ENCODE measurements around the gene PTGR3. TPM values are rescaled to one million over a fixed set of nuclear protein-coding genes. Genes with fewer than 3 reads are reported as not detected.

The PTGR3 gene
- total RNA-seq, 2 experiments from 2014 or later: 14.4 to 23.3 TPM

DNA sequence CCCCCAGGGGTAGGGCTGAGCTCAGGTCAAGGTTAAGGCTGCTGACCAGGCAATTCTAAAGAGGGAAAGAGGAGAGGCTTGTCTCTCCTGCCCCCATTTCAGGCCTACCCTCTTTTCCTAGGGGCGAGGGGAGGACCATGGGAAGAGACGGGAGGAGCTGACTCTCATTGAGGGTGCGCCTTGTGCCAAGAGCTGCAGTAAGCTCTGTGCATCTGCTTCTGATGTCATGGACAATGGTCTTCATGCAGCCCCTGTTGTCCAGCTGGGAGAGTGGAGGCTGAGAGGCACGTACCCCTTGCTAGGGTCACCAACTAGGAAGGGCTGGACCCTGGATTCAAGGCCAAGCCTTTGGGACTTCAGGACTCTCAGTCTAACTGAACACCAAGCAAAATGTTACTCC lies 45.2 kb downstream of the PTGR3 start:
- H3K36me3 Mint-ChIP-seq (ENCODE audit: low read depth): no peaks in the 10 kb centered on the region
- DNase-seq: no peak
- H3K9me3 Mint-ChIP-seq (ENCODE audit: low read depth): no peaks in the 10 kb centered on the region
- H3K4me3 Mint-ChIP-seq: no peak overlapping the region
- H3K27ac Mint-ChIP-seq: no peak overlapping the region
- ChIA-PET CTCF (interaction anchor here (0.6 to 0.9 kb wide), 3 partner anchors 12 to 508 kb away, joined by 3 read pairs; no protein-coding TSS in a partner anchor), POLR2A (no interaction called here)
- intact Hi-C loops (cut with DNase I, micrococcal nuclease): no loop called here
- H3K4me1 Mint-ChIP-seq: peaks cover 6% of the 10 kb centered on the region
- ATAC-seq: no peak
- peaks cover 7% of the 10 kb centered on the region for H3K27me3 Mint-ChIP-seq

GRCh38 chr18:75162978-75163377 lies 46.0 kb downstream of the PTGR3 start:
- Mint-ChIP-seq H3K27ac (no peak overlapping the region), H3K36me3 (ENCODE audit: low read depth) (no peaks in the 10 kb centered on the region), H3K4me3 (no peak overlapping the region), H3K4me1 (peaks cover 6% of the 10 kb centered on the region), H3K27me3 (peaks cover 7% of the 10 kb centered on the region), H3K9me3 (ENCODE audit: low read depth) (no peaks in the 10 kb centered on the region)
- intact Hi-C loops (cut with DNase I, micrococcal nuclease): no loop called here
- ATAC-seq (no peak), DNase-seq (no peak)
- ChIA-PET CTCF (no interaction called here), POLR2A (no interaction called here)

DNA sequence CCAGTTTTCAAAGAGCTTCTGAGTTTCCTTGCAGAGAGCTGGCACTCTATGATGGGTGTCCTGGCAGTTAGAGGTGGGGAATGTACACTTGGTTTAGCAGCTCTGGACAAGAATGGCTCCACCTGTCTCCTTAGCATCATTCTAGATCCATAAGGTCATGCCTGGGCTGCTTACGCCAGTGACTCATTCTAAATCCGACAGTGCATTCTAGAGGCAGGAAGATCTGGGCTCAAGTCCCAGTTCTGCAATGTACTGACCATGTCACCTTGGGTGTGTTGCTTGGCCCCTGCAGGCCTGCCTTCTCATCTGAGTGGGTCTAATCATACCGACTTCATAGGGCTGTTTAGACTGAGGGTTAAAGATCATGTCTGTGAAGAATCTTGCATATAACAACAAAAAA lies 46.5 kb downstream of the PTGR3 start:
- Mint-ChIP-seq H3K4me1 (peaks cover 6% of the 10 kb centered on the region), H3K36me3 (ENCODE audit: low read depth) (no peaks in the 10 kb centered on the region), H3K9me3 (ENCODE audit: low read depth) (no peaks in the 10 kb centered on the region), H3K27ac (no peak overlapping the region), H3K4me3 (no peak overlapping the region), H3K27me3 (peaks cover 7% of the 10 kb centered on the region)
- intact Hi-C loops (cut with DNase I, micrococcal nuclease): no loop called here
- no peak for DNase-seq
- ChIA-PET CTCF (no interaction called here), POLR2A (no interaction called here)
- no peak for ATAC-seq

DNA sequence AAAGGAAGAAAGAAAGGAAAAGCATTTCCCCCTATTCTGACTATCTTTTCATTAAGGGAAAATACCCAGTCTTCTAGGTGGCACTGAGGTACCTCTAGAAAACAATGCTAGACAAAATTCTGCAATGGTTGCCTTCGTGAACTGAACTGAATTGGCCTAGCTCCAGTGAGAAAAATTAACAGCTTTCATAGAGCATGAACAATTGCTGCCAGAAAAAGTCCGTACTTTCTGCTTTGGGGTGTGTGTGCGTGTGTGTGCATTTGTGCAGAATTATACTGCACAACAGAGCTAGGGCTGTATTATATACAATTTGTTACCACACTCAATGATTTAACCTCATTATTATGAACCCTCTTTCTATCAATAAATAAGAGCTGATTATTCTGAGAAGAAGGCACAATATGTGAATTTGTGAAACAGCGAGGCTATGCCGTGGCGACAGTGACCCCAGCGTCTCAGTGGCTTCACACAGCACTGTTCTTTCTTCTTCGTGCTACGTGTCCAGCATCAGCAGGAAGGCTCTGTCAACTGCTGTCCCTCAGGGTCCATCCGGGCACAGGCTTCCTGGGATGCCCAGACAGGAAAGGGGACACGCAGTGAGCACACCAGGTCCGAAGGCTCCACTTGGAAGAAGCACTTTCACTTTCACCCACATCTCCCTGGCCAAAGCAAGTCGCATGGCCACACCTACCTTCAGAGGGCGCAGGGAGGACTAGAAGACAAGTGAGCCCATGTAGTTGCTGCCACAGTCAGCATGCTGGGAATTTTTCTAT lies 47.5 kb downstream of the PTGR3 start:
- Mint-ChIP-seq H3K4me3 (peak overlapping the region; percentile 66), H3K36me3 (ENCODE audit: low read depth) (no peaks in the 10 kb centered on the region), H3K4me1 (peaks cover 6% of the 10 kb centered on the region), H3K9me3 (ENCODE audit: low read depth) (no peaks in the 10 kb centered on the region), H3K27ac (peak overlapping the region; percentile 30), H3K27me3 (no peaks in the 10 kb centered on the region)
- DNase-seq (peak; percentile 24), ATAC-seq (peak; percentile 64)
- ChIA-PET POLR2A (interaction anchor here (0.5 kb wide), 1 partner anchor 183 kb away, joined by 4 read pairs; no protein-coding TSS in a partner anchor), CTCF (no interaction called here)
- intact Hi-C loops (cut with DNase I, micrococcal nuclease): no loop called here

- no peaks in the 10 kb centered on the region for H3K27me3 Mint-ChIP-seq
- ChIA-PET CTCF (no interaction called here), POLR2A (no interaction called here)
- H3K36me3 Mint-ChIP-seq (ENCODE audit: low read depth): no peaks in the 10 kb centered on the region
- no peaks in the 10 kb centered on the region for H3K9me3 Mint-ChIP-seq (ENCODE audit: low read depth)
- H3K4me3 Mint-ChIP-seq: no peak overlapping the region
- peaks cover 6% of the 10 kb centered on the region for H3K4me1 Mint-ChIP-seq
- no peak overlapping the region for H3K27ac Mint-ChIP-seq
- intact Hi-C loops (cut with DNase I, micrococcal nuclease): no loop called here
- ATAC-seq: no peak
- no peak for DNase-seq
Measured at GRCh38 chr18:75160364-75160763, 48.6 kb downstream of the PTGR3 start.

DNA sequence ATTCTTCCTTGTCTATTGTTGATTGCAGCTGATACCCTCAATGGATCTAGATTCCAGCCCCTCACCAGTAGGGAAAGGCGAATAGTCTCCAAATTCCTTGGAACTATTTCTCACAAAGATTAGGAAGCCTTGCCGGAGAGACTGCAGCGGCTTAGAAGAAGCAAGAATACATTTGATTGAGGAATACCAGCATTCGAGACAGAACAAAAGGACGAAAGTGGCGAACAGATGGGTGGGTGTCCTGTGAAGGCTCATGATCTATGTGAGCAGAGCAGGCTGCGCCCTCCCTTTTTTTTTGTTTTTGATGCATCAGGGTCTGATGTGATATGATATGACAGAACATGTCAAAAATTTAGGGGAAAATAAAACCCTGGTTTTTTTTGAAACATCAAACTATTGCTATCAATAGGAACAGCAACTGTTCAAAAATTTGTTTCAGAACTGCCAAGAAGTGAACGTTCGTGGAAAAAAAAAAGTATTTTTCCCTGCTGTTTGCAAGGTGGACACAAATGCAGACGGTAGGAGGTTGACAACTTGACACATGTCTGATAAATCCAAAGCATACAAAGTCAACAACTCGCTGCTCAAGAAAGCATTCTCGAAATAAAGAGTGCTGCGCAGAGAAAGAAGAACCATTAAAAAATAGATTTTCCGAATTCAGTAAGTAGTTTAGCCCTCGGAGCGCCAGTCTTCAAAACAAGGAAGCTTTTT lies 49.1 kb downstream of the PTGR3 start:
- H3K9me3 Mint-ChIP-seq (ENCODE audit: low read depth): no peaks in the 10 kb centered on the region
- H3K27me3 Mint-ChIP-seq: no peaks in the 10 kb centered on the region
- intact Hi-C loops (cut with DNase I, micrococcal nuclease): no loop called here
- ATAC-seq (no peak), DNase-seq (no peak)
- ChIA-PET CTCF (no interaction called here), POLR2A (no interaction called here)
- peaks cover 6% of the 10 kb centered on the region for H3K4me1 Mint-ChIP-seq
- H3K27ac Mint-ChIP-seq: no peak overlapping the region
- no peaks in the 10 kb centered on the region for H3K36me3 Mint-ChIP-seq (ENCODE audit: low read depth)
- no peak overlapping the region for H3K4me3 Mint-ChIP-seq

- POLR2A ChIA-PET: no interaction called here
- ATAC-seq (no peak), DNase-seq (no peak)
- Mint-ChIP-seq H3K4me1 (peaks cover 6% of the 10 kb centered on the region), H3K4me3 (no peak overlapping the region), H3K27me3 (no peaks in the 10 kb centered on the region), H3K9me3 (ENCODE audit: low read depth) (no peaks in the 10 kb centered on the region), H3K27ac (no peak overlapping the region), H3K36me3 (ENCODE audit: low read depth) (no peaks in the 10 kb centered on the region)
- CTCF ChIA-PET: no interaction called here
- intact Hi-C loops (cut with DNase I, micrococcal nuclease): no loop called here
Measured at GRCh38 chr18:75159238-75159518, 49.8 kb downstream of the PTGR3 start.

Other genes with a start within 250 kb of the PTGR3 start
- gene TSHZ1, start 1.7 kb upstream of the PTGR3 start, total RNA-seq: 10 to 100 TPM; 12.0 to 13.4 TPM
- gene SMIM21, start 218.6 kb upstream of the PTGR3 start, total RNA-seq: not detected

Data from activated CD4-positive, alpha-beta T cell treated with anti-CD3 and anti-CD28 coated beads for 36 hours (primary cell).